Measurements from ENCODE around the gene USP54.
"Not testable (repeated sequence)": the region's sequence is repeated elsewhere in the genome, so short reads cannot be mapped to it uniquely, and the experiment has no call there.

The USP54 gene

DNA sequence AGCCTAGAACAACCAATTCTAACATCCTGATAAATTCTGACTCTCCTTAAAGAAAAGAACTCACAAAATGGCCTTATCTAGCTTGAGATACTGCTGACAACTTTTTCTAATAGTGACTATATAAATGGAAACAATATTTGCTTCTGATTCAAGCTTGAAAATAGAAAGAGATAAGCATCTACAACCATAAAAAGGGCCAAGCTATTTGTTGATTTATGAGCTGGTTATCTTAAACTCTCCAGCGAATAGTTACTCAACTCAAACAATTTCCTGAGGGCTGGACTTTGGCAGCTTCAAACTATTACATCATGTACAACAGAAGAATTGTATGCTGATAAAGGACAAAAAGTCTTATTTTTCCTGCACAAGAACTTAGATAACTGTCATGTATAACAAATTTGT lies 4.6 kb downstream of the USP54 start:
- DNase-seq, result no peak

DNA sequence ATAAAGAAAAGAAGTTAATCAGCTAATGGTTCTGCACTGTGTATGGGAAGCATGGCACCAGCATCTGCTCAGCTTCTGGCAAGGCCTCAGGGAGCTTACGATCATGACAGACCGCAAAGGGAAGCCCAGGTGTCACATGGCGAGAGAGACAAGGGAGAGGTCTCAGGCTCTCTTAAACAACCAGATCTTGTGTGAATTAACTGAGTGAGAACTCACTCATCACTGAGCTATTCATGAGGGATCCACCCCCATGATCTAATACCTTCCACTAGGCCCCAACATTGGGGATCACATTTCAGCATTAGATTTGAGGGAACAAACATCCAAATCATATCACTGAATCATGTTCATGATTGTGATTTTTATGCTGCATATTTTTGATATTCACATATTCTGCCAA lies 5.8 kb downstream of the USP54 start:
- no peak for DNase-seq

DNA sequence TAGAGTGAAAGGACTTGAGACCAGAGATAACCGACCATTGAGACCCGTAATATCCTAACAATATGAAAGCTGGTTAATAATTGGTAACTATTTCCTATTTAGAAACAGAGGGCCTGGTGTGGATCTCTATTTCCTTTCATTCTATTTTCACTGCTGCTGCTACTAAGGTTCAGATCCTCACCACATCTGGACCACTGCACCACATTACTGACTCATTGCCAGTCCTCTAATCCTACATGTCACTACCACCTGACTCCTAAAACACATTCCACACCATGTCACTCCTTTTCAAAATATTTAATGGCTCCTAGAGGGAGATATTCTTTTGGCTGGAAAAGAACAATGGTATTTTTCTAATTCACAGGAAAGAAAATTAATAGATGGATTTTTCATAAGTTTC lies 6.4 kb downstream of the USP54 start:
- DNase-seq, result no peak

DNA sequence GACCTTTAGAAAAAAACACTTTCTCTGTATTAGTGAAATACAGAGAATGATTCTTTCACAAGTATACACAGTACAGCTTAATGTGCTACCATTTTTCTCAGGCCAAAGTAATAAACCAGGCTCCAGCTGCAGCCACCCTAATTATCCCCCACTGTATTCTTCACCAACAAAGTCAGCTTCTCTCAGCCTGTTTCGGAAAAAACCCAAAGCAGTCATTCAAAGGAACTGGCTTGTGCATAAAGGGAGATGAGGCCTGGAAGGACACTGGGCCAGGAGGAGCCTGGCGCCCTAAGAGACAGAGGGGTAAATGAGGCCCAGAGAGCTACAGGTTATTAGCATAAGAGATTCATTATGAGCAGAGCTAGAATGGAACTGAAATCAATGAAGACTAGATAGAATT lies 9.2 kb downstream of the USP54 start:
- DNase-seq, result no peak

DNA sequence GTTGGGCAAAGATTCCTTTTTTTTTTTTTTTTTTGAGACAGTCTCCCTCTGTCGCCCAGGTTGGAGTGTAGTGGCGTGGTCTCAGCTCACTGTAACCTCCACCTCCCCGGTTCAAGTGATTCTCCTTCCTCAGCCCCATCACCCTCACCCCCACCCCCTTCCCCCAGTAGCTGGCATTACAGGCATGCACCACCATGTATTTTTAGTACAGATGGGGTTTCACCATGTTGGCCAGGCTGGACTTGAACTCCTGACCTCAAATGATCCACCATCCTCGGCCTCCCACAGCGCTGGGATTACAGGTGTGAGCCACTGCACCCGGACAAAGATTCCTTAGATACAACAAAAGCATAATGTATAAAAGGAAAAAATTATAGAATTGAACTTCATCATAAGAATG lies 12.2 kb downstream of the USP54 start:
- not testable (repeated sequence) for DNase-seq

DNA sequence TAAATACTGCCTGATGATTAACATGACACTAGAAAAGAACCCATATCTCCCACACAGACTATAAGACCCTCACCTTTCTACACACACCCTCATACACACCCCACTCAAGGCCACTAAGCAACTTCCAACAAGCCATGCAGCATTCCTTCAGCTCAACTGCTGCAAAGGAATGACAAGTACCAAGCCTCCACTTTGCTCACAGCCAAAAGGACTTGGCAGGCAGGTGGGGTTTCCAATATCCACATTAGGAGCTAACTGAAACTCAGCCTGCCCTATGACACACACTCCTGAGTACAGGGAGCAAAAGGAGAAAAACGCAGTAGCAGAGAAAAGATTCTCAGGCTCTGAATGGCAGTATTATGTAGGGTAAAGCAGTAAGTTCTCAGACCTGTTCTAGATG lies 13.4 kb downstream of the USP54 start:
- no peak for DNase-seq

DNA sequence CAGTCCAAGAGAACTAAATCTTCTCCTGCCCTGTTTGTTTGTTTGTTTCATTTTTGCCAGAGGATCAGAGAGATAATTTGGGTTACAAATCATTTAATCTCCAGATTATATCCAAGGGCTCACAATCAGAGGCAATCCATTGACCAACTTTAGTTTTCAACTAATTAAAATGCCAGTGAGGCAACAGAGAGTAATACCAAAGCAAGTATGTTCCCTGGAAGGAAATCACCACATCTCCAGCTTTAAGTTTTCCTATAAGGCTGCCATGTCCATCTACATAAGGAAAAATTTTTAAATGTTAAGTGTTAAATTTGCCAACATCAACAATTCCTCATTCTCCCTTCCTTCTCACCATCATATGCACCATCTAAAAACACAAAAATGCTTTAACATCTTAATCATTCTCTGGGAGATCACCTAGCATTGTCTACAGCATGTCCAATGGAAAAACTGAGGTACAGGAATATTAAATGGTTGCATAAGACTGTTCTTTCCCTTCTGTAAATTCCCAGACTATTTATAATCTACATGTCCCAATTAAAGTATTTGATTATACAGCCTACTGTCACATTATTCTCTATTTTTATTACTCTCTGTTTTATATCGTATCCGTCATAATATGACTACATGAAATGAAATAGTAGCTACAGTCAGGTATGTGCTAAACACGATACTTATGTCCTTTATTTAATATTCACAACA lies 14.1 kb downstream of the USP54 start:
- DNase-seq, result no peak

DNA sequence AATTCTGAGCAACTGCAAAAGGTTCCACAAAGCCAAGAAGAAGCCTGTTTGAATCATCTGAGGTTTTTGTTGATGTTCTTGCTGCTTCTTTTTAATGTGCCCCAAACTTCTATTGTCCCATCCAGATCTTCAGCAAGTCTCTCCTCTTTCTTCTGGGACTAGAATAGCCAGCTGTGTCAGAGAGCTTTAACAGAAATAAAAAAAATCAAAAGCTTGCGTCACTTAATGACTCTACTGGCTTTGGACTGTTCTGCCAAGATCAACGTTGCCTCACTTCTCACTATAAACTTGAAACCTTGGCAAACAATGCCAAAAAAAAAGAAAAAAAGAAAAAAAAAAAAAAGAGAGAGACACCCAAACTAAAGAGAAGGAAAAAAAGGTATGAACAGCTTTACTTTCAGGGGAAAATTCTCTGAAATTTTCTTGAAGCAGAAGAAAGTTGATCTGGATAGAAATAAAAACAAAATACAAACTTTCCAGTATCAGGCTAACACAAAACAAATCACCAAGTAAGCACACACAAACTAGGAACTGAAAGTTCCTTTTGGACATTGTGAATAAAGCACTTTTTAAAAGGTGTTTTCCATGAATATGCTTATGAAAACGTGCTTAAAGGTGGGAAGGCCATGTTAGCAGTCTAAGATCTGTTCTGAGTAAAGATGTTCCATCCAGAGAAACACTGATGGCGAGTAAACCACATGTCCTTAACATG lies 14.8 kb downstream of the USP54 start:
- DNase-seq, result no peak

DNA sequence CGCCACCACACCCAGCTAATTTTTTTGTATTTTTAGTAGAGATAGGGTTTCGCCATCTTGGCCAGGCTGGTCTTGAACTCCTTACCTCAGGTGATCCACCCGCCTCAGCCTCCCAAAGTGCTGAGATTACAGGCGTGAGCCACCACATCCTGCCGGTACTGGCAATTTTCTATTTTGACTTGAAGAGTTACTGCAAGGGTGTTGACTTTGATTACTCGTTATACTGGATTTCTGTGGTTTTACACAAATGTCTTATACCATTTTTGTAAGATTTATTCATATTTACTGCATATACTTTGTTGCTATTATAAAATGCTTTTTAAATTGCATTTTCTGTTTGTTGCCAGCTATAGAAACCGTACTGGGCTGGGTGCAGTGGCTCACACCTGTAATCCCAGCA lies 24.1 kb downstream of the USP54 start:
- DNase-seq, result not testable (repeated sequence)

DNA sequence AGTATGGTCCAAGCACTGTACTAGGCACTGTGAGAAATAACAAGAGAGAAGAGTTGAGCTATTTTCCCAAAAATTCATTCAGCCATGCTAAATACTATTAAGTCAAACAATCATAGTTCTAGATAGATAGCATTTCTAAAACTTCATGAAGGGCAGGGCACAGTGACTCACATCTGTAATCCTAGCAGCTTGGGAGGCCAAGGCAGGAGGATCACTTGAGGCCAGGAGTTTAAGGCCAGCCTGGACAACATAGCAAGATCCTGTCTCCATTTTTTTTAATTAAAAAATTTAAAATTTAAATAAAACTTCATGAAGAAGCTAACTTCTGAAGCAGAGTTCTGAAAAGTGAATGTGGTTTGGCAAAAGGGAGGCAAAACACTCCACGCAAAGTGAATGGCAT lies 29.9 kb downstream of the USP54 start:
- DNase-seq, result no peak

DNA sequence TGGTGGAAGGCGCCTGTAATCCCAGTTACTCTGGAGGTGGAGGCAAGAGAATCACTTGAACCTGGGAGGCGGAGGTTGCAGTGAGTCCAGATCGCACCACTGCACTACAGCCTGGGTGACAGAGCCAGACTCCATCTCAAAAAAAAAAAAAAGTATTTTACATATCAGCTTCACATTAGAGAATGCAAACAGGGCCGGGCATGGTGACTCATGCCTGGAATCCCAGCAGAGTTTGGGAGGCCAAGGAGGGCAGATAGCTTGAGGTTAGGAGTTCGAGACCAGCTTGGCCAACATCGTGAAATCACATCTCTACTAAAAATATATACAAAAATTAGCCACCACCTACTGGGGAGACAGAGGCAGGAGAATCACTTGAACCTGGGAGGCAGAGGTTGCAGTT lies 31.6 kb downstream of the USP54 start:
- no peak for DNase-seq

DNA sequence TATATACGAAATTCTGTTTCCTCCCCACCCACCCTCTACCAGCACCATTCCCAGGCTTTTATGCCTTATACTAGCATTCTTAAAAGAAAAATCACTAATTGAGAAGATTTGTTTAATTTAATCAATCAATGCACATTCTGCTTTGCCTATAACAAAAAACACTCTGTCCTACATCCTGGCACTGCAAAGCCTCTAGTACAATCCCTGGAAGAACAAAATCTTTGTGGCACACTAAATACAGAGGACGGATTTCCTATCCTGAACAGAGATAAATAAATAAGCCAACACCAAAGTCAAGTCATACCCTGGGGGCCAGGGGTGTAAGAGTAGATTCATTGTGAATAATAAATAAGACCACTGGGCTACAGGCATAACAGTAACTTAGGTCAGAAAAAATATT lies 34.3 kb downstream of the USP54 start:
- no peak for DNase-seq

DNA sequence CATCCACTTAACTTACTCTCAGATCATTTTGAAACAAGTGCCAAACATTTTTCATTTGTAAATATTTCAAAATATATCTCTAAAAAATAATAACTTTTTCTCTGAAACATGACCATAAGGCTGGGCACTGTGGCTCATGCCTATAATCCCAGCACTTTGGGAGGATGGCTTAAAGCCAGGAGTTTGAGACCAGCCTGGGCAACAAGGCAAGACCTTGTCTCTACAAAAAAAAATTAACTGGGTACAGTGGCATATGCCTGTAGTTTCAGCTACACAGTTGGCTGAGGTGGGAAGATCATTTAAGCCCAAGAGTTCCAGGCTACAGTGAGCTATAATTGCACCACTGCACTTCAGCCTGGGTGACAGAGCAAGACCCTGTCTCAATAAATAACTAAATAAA lies 36.4 kb downstream of the USP54 start:
- no peak for DNase-seq

DNA sequence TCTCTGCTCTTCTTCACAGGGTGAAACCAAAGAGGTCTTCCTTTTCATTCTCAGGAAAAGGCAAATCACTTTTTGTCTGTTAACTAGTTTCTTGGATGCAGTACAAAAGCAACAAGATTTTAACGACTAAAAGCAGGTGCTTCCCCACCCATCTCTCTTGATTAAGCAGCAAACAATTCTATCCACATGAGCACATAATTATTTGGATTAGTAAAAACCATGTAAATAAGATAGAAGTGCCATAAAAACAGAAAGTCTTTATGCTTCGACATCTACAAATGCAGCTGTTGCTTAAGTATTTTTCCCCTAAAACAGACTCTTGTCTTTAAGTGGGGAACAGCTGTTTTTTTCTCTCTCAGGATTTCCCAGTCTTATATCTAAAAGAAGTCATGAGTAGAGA lies 37.4 kb downstream of the USP54 start:
- no peak for DNase-seq

DNA sequence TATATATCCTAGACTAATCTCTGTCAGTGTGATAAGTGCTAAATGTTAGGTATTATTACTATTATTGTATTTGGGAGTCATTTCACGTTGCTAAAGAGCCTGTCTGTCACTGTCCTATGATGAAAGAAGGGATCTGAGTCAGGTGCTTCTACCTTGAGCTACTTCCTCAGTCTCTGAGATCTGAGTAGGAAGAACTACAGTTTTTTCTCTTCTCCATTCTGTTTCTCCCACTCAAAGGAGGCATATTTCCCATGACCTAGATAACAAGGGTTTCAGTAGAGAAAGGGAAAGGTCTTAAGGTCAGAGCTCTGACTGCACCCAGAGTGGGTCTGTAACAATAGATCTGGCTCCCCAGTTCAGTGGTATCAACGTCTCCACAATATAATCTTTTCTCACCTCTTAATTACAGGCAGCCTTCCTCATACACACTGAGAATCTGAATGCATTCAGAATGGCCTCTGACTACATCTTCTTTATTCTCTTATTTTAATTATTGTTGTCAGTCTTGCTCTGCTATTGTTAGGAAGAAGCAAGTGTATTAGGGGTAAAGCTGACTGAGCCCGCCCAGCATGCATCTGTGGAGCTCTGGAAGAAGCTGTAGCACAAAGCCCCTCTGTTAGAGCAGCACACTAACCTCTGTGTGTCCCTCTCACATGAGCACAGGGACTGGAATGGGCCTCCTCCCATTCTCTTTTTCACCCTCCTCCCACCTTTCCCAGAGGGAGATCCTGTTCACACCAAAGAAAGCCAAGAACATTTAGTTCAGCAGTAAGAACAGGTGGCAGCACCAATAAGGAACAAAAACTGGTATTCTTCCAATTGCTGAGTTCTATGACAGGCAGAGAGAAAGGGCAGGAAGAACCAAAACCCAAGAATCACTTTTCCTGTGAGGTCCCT lies 38.1 kb downstream of the USP54 start:
- no peak for DNase-seq

DNA sequence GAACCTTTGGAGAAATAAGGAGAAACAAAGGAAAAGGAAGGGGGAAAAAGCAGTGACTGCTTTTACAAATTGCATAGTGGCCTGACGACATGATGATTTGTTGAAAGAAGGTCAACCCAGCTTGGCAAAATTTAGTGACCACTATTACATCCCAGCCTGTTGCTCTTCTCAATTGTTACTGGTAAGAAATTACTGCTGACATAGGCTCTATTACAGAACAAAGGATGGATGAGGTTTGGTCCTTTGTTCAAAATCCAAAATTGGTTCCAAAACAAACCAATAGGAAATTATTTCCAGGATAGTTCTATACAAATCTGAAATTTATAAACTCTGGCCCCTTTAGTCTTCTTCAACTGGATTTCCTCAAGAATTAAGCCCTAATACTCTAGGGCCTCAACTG lies 39.6 kb downstream of the USP54 start:
- no peak for DNase-seq

DNA sequence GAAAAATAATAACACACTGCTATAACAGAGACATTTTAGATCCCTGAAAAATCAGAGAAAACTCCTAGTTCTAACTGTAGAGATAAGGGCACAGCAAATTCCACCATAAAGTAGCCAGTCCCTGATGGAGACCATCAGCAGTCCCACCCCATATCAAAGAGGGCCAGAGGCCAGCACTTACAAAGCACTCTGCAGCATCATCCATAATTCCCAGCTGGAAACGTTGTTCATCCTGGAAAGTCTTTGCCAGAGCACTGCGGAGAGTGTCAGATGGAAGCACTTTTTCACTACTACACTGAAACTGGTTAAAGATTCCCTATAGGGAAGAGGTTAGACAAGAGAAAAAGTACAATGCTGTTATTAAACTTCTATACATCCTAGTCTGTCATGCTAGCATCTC lies 45.8 kb downstream of the USP54 start:
- no peak for DNase-seq

DNA sequence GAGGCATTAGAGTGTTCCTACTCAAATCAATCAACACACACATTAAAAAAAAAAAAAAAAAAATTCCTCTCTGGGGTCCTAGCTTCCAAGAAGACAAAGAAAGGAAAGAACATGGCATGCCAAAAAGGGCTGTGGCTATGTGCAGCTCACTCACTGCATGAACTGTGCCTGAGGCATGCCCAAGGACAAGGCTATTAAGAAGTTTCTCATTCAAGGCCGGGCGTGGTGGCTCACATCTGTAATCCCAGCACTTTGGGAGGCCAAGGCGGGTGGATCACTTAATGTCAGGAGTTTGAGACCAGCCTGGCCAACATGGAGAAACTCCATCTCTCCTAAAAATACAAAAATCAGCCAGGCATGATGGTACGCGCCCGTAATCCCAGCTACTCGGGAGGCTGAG lies 53.4 kb downstream of the USP54 start:
- DNase-seq, result no peak

DNA sequence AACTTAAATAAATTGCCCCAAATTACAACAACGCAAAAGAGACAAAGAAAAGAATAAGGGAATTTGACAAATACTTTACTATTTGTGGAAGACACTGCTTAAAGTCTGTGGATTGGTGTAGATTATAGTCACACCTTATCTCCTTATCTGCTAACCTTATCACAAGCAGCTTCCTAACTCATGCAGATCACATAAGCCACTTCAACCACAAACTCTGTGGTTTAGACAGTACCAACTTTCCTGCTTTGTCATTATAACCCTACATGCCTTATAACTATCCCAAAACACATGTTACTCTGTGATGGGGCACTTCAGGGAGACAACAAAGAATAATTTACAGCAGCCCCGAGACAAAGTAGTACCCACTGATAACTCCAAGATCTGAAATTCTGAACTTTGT lies 53.9 kb downstream of the USP54 start:
- DNase-seq, result no peak

DNA sequence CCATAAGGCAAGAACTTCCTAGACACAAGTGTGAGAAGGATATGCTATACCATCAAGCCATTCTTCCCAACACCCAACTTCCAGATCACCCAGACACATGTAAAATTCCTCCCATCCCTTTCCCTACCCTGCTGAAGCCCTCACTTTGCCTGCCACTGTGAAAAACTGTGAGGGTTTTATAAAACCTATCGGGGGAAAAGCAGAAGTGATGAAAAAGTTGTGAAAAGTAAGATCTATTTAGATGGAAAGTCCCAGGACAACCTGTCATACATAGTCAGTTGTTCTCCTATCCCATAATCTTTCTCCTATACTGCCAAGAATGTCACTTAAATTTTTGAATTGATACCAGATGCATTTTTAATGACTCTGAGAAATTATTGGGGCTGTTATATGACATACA lies 56.3 kb downstream of the USP54 start:
- no peak for DNase-seq

DNA sequence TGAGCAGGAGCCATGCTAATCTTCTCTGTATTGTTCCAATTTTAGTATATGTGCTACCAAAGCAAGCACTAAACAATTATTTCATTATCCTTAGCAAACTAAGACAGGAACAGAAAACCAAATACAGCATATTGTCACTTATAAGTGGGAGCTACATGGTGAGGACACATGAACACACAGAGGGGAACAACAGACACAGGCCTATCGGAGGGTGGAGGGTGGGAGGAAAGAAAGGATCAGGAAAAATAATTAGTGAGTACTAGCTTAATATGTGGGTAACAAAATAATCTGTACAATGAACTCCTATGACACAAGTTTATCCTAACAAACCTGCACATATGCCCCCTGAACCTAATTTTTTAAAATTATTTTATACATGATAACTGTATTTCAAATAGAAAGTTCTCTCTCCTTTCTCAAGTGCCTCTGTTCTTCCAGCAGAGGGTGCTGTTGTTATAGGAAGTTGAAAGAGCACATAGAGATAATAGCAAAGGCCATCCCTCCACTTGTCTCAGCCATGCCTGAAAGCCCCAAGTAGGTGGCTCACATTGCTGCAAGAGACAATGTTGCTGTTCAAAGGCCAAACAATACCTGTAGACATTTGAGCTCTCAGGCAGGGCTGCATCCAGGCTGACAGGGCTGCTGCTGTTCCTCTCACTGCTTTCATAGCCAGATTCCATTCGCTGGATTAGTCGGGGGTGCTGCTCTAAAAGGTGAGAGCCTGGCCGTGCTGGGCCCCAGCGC lies 61.9 kb downstream of the USP54 start:
- peak; percentile 57 for DNase-seq

DNA sequence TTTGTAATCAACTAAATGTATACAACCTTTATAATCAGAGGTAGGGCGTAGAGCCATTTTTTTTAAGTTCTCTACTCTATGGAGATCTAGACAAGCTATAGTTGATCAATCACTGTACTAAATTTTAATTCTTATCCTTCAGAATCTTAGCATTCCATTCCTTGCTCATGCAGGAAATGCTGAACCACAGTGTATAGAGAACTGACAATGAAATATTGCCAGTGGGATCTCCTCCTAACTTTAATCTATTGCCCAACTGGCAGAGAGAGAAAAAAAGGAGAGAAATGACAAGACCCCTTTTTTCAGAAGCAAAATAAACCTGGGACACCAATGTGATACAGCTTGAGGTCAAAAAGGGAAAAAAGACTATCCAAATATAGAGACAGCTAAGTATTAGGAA lies 68.9 kb downstream of the USP54 start:
- DNase-seq, result no peak

DNA sequence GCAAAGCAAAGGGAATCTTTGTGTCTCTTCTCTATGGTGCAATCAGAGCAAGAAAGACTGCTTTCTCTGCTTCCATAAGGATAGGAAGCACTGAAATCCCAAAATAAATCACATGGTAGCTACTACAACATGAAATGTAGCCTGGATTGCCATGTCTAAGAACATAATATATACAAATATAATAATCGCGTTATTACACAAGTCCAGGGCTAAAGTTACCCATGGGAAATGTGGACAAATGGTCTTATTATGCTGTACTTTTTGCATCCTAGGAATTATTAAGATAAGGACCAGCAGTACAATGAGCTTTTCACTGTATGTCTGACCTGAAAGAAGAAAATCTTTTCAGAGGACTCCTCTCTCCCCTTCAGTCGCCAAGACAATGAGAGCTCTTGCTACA lies 71.8 kb downstream of the USP54 start:
- DNase-seq, result no peak
